ENCODE results near the gene UNC119B. TPM values are rescaled to one million over a fixed set of nuclear protein-coding genes. Genes with fewer than 3 reads are reported as not detected.
"Not testable (repeated sequence)": the region's sequence is repeated elsewhere in the genome, so short reads cannot be mapped to it uniquely, and the experiment has no call there.

The UNC119B gene
- total RNA-seq, 1 donor from 2014 or later, result 24.3 TPM

- peak within 1 kb of the TSS; percentile 85 for H2AFZ ChIP-seq (ENCODE audit: low read depth, low read length)
- H4K20me1 ChIP-seq (ENCODE audit: insufficient read depth, low read length), result no peaks in the 10 kb centered on the region
- no peaks in the 10 kb centered on the region for H3K9me3 ChIP-seq (ENCODE audit: insufficient read depth, low read depth, low read length)
- H3K4me1 ChIP-seq (ENCODE audit: insufficient read depth, low read length), result peaks cover 7% of the 10 kb centered on the region
- no peak for FAIRE-seq
- H3K4me3 Mint-ChIP-seq (ENCODE audit: unreplicated experiment), result peak within 1 kb of the TSS; percentile 88
- H3K4me1 Mint-ChIP-seq (ENCODE audit: low read depth, unreplicated experiment), result peaks cover 2% of the 10 kb centered on the region
- H3K79me2 ChIP-seq (ENCODE audit: insufficient read depth, low read length), result no peaks in the 10 kb centered on the region
- DNase-seq (ENCODE audit: low read depth), result peak; percentile 52
- H3K9me3 Mint-ChIP-seq (ENCODE audit: unreplicated experiment), result no peaks in the 10 kb centered on the region
- H3K27ac Mint-ChIP-seq (ENCODE audit: unreplicated experiment), result peak within 1 kb of the TSS; percentile 64
- H3K4me2 ChIP-seq (ENCODE audit: low read length), result peak within 1 kb of the TSS; percentile 89
- TF ChIP-seq CTCF (IDR thresholded peaks at IDR 0.05; ENCODE audit: insufficient read depth, low read depth, low read length), result no peak
- no peak for TF ChIP-seq EZH2 (IDR thresholded peaks at IDR 0.05; ENCODE audit: insufficient read depth, low read length)
- H3K27me3 ChIP-seq (ENCODE audit: insufficient read depth, low read length), result no peaks in the 10 kb centered on the region
- H3K27me3 Mint-ChIP-seq (ENCODE audit: low read depth, unreplicated experiment), result no peaks in the 10 kb centered on the region
- H3K9ac ChIP-seq (ENCODE audit: low read length), result peak within 1 kb of the TSS; percentile 80
- peaks cover 18% of the 10 kb centered on the region for H3K36me3 ChIP-seq (ENCODE audit: insufficient read depth, low read length)
- peaks cover 19% of the 10 kb centered on the region for H3K36me3 Mint-ChIP-seq (ENCODE audit: low read depth, unreplicated experiment)
- no peak within 1 kb of the TSS for H3K27ac ChIP-seq (ENCODE audit: low read depth, low read length)
- peak within 1 kb of the TSS; percentile 64 for H3K4me3 ChIP-seq (ENCODE audit: insufficient read depth, low read depth, low read length)
Measured at GRCh38 chr12:120725659-120726509, 15.6 kb downstream of the UNC119B start, which contains the start of gene ACADS. Gene ACADS, plus strand, starts transcription at chr12:120725826. Its CDS starts 60 bp downstream, at chr12:120725886.

GRCh38 chr12:120726510-120726793 lies 16.2 kb downstream of the UNC119B start:
- no peaks in the 10 kb centered on the region for H3K79me2 ChIP-seq (ENCODE audit: insufficient read depth, low read length)
- FAIRE-seq, result no peak
- peaks cover 7% of the 10 kb centered on the region for H3K4me1 ChIP-seq (ENCODE audit: insufficient read depth, low read length)
- no peaks in the 10 kb centered on the region for H4K20me1 ChIP-seq (ENCODE audit: insufficient read depth, low read length)
- H3K9ac ChIP-seq (ENCODE audit: low read length), result no peak overlapping the region
- Mint-ChIP-seq H3K27ac (ENCODE audit: unreplicated experiment) (peak overlapping the region; percentile 53), H3K27me3 (ENCODE audit: low read depth, unreplicated experiment) (no peaks in the 10 kb centered on the region), H3K36me3 (ENCODE audit: low read depth, unreplicated experiment) (peaks cover 15% of the 10 kb centered on the region), H3K4me3 (ENCODE audit: unreplicated experiment) (peak overlapping the region; percentile 88), H3K9me3 (ENCODE audit: unreplicated experiment) (no peaks in the 10 kb centered on the region), H3K4me1 (ENCODE audit: low read depth, unreplicated experiment) (no peaks in the 10 kb centered on the region)
- DNase-seq (ENCODE audit: low read depth), result no peak
- no peak overlapping the region for H2AFZ ChIP-seq (ENCODE audit: low read depth, low read length)
- no peaks in the 10 kb centered on the region for H3K27me3 ChIP-seq (ENCODE audit: insufficient read depth, low read length)
- peaks cover 18% of the 10 kb centered on the region for H3K36me3 ChIP-seq (ENCODE audit: insufficient read depth, low read length)
- H3K27ac ChIP-seq (ENCODE audit: low read depth, low read length), result no peak overlapping the region
- no peak overlapping the region for H3K4me3 ChIP-seq (ENCODE audit: insufficient read depth, low read depth, low read length)
- H3K4me2 ChIP-seq (ENCODE audit: low read length), result peak overlapping the region; percentile 89
- TF ChIP-seq EZH2 (IDR thresholded peaks at IDR 0.05; ENCODE audit: insufficient read depth, low read length), result no peak
- no peak for TF ChIP-seq CTCF (IDR thresholded peaks at IDR 0.05; ENCODE audit: insufficient read depth, low read depth, low read length)
- no peaks in the 10 kb centered on the region for H3K9me3 ChIP-seq (ENCODE audit: insufficient read depth, low read depth, low read length)

GRCh38 chr12:120726961-120727360 lies 16.7 kb downstream of the UNC119B start:
- no peaks in the 10 kb centered on the region for H3K27me3 Mint-ChIP-seq (ENCODE audit: low read depth, unreplicated experiment)
- peaks cover 15% of the 10 kb centered on the region for H3K36me3 Mint-ChIP-seq (ENCODE audit: low read depth, unreplicated experiment)
- Histone ChIP-seq H4K20me1 (ENCODE audit: insufficient read depth, low read length) (no peaks in the 10 kb centered on the region), H3K4me1 (ENCODE audit: insufficient read depth, low read length) (peaks cover 7% of the 10 kb centered on the region), H2AFZ (ENCODE audit: low read depth, low read length) (no peak overlapping the region), H3K79me2 (ENCODE audit: insufficient read depth, low read length) (no peaks in the 10 kb centered on the region), H3K4me2 (ENCODE audit: low read length) (no peak overlapping the region), H3K27ac (ENCODE audit: low read depth, low read length) (no peak overlapping the region), H3K36me3 (ENCODE audit: insufficient read depth, low read length) (peaks cover 14% of the 10 kb centered on the region), H3K9ac (ENCODE audit: low read length) (no peak overlapping the region), H3K4me3 (ENCODE audit: insufficient read depth, low read depth, low read length) (no peak overlapping the region), H3K9me3 (ENCODE audit: insufficient read depth, low read depth, low read length) (no peaks in the 10 kb centered on the region), H3K27me3 (ENCODE audit: insufficient read depth, low read length) (no peaks in the 10 kb centered on the region)
- no peak overlapping the region for H3K27ac Mint-ChIP-seq (ENCODE audit: unreplicated experiment)
- no peak for FAIRE-seq
- peaks cover 2% of the 10 kb centered on the region for H3K9me3 Mint-ChIP-seq (ENCODE audit: unreplicated experiment)
- no peak overlapping the region for H3K4me3 Mint-ChIP-seq (ENCODE audit: unreplicated experiment)
- no peak for DNase-seq (ENCODE audit: low read depth)
- TF ChIP-seq EZH2 (IDR thresholded peaks at IDR 0.05; ENCODE audit: insufficient read depth, low read length) (no peak), CTCF (IDR thresholded peaks at IDR 0.05; ENCODE audit: insufficient read depth, low read depth, low read length) (no peak)
- H3K4me1 Mint-ChIP-seq (ENCODE audit: low read depth, unreplicated experiment), result no peaks in the 10 kb centered on the region

GRCh38 chr12:120732198-120732597 lies 21.9 kb downstream of the UNC119B start:
- not testable (repeated sequence) for H3K27ac Mint-ChIP-seq (ENCODE audit: unreplicated experiment); FAIRE-seq; H3K36me3 ChIP-seq (ENCODE audit: insufficient read depth, low read length); H3K4me3 Mint-ChIP-seq (ENCODE audit: unreplicated experiment); H3K27me3 Mint-ChIP-seq (ENCODE audit: low read depth, unreplicated experiment); H3K9ac ChIP-seq (ENCODE audit: low read length); H3K4me1 Mint-ChIP-seq (ENCODE audit: low read depth, unreplicated experiment); H2AFZ ChIP-seq (ENCODE audit: low read depth, low read length); H3K4me1 ChIP-seq (ENCODE audit: insufficient read depth, low read length); H4K20me1 ChIP-seq (ENCODE audit: insufficient read depth, low read length); H3K27me3 ChIP-seq (ENCODE audit: insufficient read depth, low read length); H3K4me2 ChIP-seq (ENCODE audit: low read length); H3K9me3 Mint-ChIP-seq (ENCODE audit: unreplicated experiment); H3K9me3 ChIP-seq (ENCODE audit: insufficient read depth, low read depth, low read length); DNase-seq (ENCODE audit: low read depth); H3K79me2 ChIP-seq (ENCODE audit: insufficient read depth, low read length); H3K27ac ChIP-seq (ENCODE audit: low read depth, low read length); H3K4me3 ChIP-seq (ENCODE audit: insufficient read depth, low read depth, low read length)
- peaks cover 16% of the 10 kb centered on the region for H3K36me3 Mint-ChIP-seq (ENCODE audit: low read depth, unreplicated experiment)
